ENCODE results near the gene LRRC75A.

LRRC75A gene

DNA sequence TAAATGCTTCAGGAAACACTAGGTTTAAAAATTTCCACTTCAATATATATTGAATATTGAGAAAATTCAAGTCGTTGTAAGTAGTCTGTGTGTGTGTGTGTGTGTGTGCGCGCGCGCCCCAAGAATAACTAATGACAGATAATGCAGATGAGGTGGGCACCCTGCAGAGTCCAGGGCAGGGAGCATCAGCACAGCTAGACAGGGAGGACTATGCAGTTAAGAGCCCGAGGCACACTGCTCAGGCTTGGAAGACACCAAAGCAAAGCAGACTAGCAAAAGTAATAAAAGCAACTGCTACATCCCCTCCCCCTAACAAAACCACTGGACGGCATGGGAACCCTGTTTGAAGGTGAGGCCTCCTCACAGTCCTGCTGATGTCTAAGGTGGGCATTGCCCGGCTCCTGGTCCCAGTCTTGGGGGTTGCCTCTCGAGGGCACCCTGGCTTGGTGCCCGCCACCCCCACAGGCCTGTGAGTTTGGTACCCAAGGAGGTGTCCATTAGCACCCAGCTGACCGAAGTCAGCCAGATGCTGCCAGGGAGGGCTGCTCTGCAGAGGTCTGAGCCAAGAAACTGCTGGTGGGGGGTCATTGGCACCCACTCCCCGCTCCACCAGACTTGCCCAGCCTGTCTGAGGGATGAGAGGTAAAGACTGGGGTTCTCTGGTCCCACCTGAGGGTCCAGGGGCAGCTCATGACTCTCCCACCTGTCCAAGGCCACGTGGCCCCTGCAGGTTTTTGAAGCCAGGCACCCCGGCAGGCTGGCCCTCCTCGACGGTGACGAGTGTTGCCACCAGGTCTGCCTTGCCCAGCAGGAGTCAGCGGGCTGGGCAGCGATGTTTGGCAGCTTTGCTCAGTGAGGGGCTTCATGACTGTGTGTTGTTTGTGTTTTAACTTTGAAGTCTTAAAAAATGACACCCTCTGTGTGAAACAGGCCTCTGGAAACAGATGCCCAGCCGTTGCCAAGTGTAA lies 18.7 kb downstream of the LRRC75A start:
- DNase-seq (ENCODE audit: low read depth in 1 of 2, low spot score in 1 of 2), result no peak

DNA sequence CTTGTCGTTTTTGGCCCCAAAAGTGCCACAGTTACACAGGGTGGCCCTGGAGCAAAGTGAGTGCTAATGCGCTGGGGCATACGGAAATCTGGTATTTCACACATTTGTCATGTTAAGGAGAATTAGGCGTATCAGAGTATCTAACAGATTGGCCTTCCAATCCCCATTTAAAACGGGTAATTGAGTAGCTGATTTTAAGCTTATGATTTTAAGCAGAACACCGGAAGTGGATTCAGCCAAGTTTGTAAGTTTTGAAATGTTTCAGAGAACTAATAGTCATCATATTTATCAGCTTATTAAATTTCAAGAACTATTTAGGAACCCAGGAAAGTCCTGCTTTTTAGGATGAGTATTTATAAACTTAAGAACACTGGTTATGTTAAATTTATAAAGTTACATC lies 19.5 kb downstream of the LRRC75A start:
- DNase-seq (ENCODE audit: low read depth in 1 of 2, low spot score in 1 of 2), result no peak

DNA sequence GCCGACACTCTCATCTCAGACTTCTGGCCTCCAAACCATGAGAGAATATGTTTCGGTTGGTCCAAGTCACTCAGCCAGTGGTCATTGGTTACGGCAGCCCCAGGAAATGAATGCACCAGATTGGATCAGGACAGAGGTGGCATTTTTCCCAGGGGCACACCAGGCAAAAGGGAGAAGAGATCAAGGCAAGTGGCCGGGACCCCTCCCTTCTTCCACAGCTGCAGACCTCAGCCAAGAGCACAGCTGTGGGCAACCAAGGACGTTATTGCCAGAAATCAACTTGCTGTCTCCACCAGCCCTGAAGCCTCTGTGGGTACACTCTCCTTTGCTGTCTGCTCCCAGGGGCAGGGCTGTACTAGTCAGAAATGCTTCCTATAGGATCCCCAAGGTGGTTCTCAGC lies 20.7 kb downstream of the LRRC75A start:
- DNase-seq (ENCODE audit: low read depth in 1 of 2, low spot score in 1 of 2), result no peak

DNA sequence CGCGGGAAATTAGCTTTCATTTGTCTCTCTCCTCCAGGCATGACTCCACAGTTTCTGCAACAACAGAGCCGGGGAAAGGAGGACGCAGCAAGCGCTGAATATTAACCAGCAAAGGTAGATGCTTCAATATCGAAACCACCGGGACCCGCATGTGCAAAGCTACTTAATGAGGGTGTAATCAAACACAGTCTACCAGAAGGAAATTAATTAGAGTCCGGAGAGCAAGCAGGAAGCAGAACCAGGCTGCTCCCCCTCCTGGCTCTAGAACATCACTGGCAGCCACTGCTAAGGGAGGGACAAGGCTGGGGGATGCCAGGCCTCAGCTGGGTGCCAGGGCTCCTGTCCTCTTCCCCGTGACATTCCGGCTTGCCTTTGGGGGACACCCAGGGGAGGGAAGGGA lies 21.7 kb downstream of the LRRC75A start:
- DNase-seq (ENCODE audit: low read depth in 1 of 2, low spot score in 1 of 2), result no peak

DNA sequence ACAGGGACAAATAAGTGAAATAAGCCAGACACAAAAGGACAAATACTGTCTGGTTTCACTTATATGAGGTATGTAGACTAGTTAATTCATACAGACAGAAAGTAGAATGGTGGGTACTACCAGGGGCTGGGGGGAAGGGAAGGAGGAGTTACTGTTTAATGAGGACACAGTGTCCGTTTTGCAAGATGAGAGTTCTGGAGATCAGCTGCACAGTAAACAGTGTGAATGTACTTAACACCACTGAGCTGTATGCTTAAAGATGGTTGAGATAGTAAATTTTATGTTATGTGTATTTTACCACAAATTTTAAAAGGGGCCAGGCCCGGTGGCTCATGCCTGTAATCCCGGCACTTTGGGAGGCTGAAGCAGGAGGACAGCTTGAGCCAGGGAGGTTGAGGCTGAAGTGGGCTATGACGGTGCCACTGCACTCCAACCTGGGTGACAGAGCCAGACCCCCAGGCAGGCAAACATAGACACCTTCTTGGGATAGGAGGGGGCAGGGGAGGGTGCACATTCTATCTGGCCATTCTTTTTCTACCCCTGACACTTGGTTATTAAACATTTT lies 23.5 kb downstream of the LRRC75A start:
- no peak for DNase-seq (ENCODE audit: low read depth in 1 of 2, low spot score in 1 of 2)

DNA sequence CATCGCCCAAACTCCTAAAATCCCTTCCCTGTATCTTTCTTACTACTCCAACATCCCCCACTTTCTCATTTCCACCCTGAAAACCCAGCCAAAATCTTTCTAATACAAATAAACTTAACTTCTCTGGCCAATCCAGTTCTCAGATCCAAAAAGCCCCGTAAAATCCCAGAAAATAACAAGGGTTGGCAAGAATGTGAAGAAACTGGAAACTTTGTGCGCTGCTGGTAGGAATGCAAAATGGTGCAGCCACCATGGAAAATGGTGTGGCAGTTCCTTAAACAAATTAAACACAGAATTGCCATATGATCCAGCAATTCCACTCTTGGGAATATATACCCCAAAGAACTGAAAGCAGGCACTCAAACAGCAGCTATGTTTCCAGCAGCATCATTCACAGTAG lies 24.1 kb downstream of the LRRC75A start:
- DNase-seq (ENCODE audit: low read depth in 1 of 2, low spot score in 1 of 2), result no peak

DNA sequence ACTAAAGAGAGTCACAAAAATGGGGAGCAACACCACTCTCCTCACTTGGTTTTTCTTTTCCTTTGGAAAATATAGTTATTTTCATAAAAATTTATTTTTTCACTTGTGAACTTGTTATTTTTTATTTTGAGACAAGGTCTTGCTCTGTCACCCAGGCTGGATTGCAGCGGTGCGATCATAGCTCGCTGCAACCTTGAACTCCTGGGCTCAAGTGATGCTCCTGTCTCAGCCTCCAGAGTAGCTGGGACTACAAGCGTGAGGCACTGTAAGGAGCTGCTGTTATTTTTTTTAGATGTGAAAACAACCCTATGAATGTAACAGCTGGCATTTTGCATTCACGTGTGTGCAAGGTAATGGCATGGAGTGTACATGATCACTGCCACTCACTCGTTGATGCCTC lies 24.9 kb downstream of the LRRC75A start:
- no peak for DNase-seq (ENCODE audit: low read depth in 1 of 2, low spot score in 1 of 2)

DNA sequence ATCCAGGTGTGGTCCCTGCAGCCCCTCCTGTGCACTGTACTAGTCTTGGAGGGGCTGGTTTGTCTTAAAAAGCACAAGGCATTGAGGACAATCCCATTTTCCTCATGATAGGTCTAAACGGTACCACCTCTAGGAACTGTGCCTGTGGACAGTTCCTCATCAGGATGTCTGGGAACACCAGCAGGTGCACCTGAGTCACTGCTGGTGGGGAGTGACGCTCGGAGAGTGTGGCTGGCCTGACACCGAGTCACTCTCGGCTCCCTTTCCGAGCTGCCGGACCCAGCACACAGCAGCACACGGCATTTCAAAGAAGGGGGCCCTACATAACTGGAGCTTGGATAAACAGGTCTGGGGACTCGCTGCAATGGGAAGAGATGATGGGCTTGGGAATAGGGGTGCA lies 25.6 kb downstream of the LRRC75A start:
- no peak for DNase-seq (ENCODE audit: low read depth in 1 of 2, low spot score in 1 of 2)

DNA sequence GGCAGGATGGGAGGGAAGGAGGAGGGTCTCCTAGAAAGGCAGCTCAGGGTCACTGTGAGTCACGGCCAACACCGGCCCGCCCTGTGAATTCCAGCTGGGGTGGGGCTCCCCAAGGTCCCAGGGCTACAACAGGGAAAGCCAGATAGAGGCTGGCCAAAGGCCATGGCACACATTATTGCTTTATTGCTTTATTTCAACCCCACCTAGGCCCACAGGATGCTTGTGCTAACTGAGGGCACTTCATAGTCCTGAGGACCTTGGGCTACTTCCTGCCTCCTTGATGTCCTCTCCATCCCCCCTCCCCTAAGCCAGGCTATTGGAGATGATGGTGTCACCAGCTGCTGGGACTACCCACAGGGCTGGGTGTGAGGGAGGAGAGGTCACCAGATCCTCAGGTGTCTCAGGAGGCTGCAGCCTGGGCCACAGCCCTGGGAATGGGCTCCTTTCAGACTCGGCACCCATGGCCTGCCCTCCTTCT lies 26.1 kb downstream of the LRRC75A start:
- DNase-seq (ENCODE audit: low read depth in 1 of 2, low spot score in 1 of 2), result no peak

DNA sequence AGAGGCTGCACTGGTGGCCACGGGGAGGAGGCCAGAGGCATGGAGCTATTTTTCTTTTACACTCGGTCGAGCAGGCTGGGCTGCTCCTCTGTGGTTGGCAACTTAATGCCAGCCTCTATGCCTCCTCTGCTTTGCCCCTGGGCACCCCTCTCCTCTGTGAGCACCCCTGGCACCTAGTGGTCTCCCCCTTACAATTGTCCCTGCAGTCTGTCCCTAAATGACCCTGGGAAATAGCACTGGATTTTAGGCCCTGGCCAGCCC lies 27.0 kb downstream of the LRRC75A start:
- no peak for DNase-seq (ENCODE audit: low read depth in 1 of 2, low spot score in 1 of 2)

DNA sequence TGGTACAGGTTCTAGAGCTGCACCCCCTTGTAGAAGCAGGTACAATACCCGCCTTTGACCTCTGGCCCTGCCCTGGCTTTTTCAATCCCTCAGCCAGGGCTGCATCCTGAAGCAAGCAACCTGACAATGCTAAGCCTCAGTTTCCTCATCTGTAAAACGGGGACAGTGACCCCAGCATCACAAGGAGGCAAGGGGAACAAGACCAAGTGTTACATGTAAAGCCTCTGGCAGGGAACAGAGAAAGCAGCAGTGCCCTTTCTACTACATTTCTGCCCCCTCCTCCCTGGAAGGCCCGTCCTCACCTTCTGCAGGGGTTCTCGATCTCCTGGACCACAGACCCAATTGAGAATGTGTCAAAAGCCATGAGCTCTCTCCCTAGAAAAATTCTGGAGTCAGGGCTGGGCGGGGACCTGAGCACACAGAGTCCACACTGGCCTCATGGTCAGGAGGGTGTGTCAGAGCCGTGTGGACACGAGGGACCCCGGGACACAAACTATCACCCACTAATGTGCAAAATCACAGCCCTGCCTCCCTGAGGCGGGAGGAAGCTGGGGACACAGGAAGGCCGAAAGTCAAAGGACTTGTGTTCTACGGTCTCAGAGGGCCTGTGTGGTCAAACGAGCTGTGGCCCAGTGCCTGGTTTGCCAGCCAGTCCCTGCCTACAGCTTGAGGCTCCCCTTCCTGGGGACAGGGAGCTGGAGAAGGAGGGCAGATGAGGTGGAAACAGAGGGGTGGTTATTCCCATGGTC lies 27.5 kb downstream of the LRRC75A start:
- no peak for DNase-seq (ENCODE audit: low read depth in 1 of 2, low spot score in 1 of 2)

DNA sequence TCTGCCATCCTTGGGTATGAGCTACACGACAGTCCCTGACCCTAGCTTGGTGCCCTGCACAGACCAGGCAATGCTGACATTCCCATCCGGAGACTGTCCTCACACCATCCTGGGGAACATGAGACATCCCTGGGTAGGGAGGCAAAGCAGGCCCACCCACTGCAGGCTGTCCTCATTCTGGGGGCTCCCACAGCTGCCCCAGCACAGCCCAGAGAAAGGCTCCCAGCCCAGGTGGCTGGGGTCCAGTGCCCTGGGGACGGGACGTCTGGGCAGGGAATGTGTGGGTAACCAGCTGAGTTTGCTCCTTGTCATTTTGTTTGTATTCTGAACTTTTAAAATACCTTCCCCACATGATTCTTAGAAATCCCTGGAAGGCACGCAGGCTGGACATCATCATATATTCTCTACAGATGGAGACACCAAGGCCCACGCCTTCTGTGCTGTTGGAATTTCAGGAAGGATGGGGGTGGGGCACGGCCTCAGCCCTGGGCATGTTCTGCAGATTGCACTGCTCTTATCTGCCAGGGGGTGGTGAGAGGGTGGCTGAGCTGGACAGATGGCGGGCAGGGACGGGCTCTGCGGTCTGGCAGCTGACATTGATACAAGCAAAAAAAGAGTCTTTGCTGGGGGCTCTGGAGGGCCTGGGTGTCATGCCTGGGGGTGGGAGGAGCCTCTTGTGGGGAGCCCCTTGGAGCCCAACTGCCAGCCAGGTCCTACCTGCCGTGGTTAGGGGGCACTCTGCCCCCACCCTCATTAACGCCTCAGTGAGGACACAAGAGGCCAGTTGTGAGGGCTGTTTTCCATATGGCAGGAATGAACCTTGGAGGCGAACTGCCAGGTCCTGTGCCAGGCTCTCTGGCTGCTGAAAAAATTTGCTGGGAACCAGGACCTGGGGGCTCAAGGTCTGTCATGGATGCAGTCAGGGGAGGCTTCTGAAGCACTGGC lies 28.4 kb downstream of the LRRC75A start:
- DNase-seq (ENCODE audit: low read depth in 1 of 2, low spot score in 1 of 2), result no peak

DNA sequence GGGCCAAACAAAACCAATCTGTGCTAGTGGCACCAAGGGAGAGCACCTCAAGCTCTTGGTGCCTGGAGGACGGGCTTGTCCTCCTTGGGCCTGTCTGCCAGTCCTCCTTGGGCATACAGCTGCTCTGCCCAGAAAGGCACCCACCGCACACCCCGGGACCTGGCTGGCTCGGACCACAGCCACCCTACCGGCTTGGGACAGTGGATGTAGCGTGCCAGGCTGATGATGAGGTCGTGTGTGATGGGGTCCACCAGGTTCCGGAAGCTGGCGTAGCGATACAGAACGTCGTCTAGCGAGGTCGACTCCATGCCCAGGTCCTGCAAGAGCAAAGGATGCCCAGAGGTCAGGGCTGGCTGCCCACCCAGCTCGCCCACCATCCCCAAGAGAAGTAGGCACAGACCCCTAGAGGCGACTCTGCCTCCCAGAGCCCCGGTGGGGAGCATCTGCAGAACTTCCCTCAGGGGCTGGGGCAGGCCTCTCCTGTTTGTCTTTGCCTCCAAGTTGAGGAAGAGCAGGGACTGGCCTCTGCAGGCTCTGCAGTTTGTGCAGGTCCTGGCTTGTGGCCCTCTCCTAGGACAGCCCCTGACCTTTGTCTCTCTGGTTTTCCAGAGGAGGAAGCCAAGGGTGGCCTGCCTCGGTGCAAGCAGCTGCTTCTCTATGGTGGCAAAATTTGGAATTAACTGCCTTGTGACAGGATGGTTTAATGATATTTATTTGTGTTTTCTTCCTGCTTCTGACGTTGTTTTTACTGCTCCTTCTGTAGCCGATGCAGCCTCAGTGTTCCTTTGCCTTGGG lies 29.7 kb downstream of the LRRC75A start:
- no peak for DNase-seq (ENCODE audit: low read depth in 1 of 2, low spot score in 1 of 2)

DNA sequence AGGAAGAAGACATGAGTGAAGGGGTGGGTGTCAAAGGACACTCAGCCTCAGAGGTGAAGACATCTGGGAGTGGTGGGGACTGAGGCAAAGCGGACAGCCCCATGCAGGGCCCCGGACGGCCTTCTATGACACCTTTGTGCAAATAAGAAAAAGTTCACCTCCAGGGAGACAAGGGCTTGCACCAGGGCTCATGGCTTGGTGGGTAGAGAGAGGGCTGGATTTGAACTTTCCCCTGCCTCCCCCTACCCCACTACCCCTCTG lies 30.5 kb downstream of the LRRC75A start:
- no peak for DNase-seq (ENCODE audit: low read depth in 1 of 2, low spot score in 1 of 2)

DNA sequence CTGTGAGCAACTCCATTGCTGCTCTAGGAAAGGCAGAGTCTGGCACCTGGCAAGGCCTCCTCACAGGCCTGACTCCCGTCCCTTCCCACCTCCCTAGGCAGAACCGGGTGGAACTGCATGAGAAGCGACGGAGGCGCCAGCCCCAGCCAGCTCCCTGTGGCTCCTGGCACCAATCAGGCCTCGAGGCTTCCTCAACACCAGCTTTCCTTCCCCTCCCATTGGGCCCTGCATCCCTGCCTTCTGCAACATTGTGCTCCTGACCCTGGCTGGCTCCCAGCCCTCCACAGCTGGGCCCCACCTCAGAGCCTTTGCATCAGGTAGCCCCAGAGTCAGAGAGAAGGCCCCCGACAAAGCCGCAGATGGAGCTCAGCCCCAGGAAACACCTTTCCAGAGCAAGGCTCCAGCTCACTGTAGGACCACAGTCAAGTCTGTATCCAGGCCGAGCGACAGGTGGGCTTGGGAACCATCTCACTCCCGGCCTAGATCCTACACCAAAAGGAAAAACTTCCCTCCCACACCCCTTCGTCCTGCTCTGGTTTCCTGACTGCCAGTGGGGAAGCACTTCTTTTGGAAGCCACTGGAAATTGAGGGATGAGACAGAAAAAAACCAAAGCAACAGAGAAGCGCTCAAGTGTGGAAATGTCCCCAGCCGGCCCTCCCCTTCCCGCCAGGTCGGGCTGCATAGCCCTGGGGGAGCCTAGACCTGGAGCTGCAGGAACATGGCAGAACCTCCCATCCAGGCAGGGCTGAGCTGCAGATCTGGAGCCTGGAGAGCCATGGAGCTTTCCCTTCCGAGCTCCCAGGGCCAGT lies 31.0 kb downstream of the LRRC75A start:
- no peak for DNase-seq (ENCODE audit: low read depth in 1 of 2, low spot score in 1 of 2)

DNA sequence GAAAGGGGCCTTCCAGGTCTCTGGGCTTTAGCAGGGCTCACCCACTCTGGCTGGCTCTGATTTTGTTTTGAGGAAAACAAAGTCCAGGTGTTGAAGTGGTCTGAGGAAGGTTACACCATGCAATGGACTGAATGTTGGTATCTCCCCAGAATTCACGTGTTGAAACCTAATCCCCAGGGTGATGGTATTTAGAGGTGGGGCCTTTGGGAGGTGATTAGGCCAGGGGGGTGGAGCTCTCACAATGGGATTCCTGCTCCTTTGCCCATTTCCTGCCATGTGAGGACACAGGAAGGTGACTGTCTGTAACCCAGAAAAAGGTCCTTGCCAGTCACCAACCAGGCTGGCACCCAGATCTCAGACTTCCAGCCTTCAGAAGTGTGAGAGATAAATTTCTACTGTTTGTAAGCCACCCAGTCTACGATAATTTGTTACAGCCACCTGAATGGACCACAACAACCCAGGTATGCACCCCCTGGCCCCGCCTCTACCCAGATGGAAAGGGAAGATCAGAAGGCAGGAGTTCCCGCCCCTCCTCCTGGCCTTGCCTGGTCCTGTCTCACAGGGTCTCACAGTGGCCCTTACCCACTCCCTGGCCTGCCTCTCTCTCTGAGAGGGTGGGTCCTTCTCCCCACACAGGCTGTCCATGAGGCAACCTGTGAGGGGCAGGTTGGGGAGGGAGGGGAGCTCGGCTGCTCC lies 32.0 kb downstream of the LRRC75A start:
- DNase-seq (ENCODE audit: low read depth in 1 of 2, low spot score in 1 of 2), result no peak

DNA sequence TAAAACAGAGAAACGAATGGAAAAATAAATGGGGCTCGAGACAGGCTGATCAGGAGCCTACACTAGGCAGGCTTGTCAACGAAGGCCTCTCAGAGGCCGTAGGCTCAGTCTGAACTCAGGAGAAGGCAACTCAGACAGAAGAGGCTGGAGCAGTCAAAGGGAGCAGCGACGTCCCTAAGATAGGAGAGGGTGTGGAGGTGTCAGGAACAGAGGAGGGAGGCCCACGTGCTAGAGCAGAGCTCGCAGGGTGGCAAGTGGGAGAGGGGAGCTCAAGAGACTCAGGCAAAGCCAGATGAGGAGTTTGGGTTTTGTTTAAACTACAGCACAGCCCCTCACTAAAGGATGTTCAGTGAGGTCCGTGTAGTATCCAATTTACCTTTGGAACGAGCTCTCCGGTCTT lies 32.7 kb downstream of the LRRC75A start:
- no peak for DNase-seq (ENCODE audit: low read depth in 1 of 2, low spot score in 1 of 2)

DNA sequence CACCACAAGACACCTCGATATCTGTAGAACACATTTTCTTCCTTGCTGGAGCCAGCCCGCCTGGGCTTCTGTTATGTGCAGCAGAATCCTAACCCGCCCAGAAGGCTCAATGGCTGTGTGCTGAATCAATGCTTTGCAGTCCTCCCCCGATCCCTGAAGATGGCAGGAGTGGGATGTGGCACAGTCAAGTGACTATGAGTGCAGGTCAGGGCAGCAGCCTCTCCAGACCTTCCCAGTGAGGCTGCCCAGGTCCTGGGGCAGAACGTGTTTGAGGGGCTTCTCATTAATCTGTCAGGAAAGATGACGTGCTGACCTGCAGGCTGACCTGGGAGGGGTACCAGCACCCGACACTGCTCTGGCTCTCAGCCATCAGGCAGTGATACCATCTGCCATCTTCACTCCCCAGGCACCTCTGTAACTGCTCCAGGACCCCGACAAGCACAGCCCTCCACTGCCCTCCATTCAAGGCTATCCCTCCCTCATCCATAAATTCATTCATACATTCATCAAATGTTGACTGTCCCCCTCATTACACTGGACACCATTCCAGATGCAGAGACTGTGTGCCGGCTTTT lies 35.2 kb downstream of the LRRC75A start:
- no peak for DNase-seq (ENCODE audit: low read depth in 1 of 2, low spot score in 1 of 2)

Data from activated T-helper 1 cell treated with anti-CD3 and anti-CD28 coated beads, Interleukin-2, amount 50 U/mL, for 16 hours (primary cell).